Measurements from ENCODE around the gene PACS1. TPM values are rescaled to one million over a fixed set of nuclear protein-coding genes. Genes with fewer than 3 reads are reported as not detected.
A peak's percentile ranks its signal among the peaks of the same experiment; 100 is the strongest.
"Not testable (repeated sequence)": the region's sequence is repeated elsewhere in the genome, so short reads cannot be mapped to it uniquely, and the experiment has no call there.

Gene PACS1
- total RNA-seq (2014; rRNA removed) = 26.0 and 30.0 TPM in 2 replicates
- 52.3 TPM for polyA plus RNA-seq (2012)

DNA sequence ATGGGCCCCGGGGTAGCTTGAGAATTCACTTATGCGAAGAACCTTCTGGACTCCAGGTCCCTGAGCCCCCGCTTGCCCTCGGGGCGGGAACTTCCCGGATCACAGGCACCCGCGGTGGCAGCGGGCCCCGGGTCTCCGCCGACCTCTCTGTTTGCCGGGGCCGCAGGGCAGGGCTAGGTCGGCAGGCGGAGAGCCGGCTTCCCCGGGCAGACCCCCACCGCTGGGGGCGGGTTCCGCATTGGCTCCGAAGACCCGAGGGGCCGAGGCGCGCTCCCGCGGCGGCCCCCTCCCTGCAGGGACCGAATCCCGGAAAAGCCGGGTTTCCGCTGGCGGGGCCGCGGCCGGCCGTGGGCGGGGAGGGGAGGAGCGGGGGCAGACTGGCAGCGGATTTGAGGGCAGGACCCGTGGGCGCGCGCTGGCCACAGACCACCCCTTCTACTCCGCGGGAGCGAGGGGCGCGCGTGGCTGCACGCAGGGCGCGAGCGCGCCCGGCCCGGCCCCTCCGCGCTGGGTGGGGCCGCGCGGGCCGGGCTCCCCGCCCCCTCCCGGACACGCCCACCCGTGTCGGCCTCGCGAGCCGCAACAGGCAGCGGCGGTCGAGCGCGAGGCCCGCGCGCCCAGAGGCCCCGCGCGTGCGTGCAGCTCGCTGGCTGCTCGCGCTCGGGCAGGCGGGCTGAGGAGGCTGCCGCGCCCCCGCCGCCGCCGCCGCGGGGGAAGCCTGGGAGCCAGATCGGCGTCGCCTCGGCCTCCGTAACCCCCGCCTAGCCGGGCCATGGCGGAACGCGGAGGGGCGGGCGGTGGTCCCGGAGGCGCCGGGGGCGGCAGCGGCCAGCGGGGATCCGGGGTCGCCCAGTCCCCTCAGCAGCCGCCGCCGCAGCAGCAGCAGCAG lies at the start of gene PACS1:
TSS of gene PACS1 (plus strand) at position 558 of the 889 bp plus-strand sequence. CDS start at position 773, 215 bp downstream.
- DNase-seq (ENCODE audit: low read depth) = peak; percentile 81

DNA sequence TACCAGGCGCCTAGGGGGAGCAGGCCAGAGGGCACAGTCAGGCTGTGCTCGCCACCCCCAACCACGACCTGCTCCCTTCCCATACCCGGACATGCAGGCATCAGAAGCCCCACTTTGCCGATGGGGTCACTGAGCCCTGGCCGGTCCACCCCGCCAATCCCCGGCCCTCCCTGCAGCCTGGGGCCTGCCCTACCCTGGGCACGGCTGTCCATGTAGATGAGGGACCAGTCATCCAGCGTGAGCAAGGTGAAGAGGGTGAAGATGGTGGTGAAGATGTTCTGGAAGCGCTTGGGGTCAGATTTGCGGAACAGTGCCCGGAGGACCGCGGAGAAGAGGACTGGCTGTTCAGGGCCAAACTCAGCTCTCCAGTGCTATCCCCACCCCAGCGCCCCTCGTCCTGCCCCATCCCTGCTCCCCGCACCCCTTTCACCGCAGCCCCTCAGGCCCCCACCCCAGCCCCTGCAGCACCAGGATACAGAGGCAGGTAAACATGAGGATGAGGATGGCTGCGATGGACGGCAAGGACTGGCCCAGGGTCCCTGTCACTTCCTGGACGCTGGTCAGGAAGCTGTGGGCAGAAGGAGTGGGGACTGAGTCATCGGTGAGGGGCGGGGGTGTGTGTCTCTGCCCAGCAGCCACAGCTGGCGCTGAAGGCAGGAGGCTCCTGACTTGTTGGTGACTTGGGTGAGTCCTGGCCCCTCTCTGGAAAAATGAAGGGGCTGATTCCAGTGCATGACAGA lies 49.3 kb upstream of the PACS1 start:
- DNase-seq (ENCODE audit: low read depth) = peak; percentile 88

DNA sequence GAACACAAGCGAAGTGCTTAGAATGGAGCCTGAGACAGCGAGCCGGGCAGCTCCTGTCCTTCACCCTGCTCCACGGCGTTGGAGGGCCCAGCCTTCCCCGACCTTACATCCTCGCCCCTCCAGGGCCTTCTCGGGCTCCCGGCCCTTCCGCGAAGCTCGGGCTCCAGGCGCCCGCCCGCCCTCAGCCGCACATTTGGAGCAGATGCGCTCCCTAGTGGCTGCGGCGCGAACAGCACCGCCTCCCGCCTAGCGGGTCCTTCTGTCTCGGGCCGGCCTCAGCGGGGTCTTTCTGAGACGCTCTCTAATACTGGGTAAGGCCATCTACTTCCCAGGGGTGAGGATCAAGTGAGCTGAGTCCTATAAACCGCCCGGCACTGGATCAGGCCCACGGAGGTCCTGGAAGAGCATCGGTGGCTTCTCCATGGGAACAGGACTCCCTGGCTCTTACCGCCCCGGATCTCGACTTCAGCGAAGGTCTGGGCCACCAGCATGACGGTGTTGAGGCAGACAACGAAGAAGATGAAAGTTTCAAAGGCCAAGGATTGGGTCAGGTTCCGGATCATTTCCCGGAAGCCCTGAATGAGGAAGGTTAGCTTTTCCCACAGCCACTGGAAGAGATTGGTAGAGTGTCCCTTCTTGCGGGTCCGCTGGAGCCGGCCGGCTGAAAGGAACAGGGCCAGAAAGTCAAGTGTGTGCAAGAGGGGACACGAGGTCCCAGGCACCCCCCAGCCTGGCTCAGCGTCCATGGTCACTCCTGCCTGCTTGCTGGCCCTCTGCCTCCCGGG lies 47.5 kb upstream of the PACS1 start:
- peak; percentile 61 for DNase-seq (ENCODE audit: low read depth)

DNA sequence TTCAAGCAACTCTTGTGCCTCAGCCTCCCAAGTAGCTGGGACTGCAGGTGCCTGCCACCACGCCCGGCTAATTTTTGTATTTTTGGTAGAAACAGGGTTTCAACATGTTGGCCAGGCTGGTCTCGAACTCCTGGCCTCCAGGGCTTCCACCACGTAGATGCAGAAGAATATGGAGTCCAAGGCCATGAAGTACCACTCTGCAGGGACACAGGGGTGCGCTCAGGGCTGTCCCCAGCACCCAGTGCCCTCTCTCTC lies 47.0 kb upstream of the PACS1 start:
- not testable (repeated sequence) for DNase-seq (ENCODE audit: low read depth)

DNA sequence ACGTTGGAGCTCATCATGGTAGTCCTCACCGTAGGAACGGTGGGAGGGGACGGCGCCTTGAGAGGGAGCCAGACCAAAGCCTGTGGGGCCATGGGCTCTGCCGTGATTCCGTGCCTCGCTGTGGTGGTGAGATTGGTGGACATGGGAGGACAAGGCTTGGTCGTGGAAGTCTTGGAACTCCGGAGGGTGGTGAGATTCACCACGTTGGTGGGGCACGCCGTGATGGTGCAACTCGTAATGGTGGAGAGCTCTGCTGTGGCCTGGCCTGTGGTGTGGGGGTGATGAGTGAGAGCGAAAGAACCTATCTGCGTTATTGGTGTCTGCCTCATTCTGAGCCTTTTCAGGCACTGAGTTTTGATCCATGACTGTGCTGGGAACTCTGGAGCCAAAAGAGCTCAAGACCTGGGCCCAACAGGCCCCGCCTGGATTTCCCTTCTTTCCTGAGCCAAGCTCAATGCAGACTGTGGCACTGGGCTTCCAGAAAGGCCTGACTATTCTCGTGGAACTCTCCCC lies 44.0 kb upstream of the PACS1 start, which contains the start of gene CATSPER1:
TSS of gene CATSPER1 (minus strand) at position 463 of the 513 bp plus-strand sequence. CDS start at position 363, 100 bp downstream.
- no peak for DNase-seq (ENCODE audit: low read depth)

DNA sequence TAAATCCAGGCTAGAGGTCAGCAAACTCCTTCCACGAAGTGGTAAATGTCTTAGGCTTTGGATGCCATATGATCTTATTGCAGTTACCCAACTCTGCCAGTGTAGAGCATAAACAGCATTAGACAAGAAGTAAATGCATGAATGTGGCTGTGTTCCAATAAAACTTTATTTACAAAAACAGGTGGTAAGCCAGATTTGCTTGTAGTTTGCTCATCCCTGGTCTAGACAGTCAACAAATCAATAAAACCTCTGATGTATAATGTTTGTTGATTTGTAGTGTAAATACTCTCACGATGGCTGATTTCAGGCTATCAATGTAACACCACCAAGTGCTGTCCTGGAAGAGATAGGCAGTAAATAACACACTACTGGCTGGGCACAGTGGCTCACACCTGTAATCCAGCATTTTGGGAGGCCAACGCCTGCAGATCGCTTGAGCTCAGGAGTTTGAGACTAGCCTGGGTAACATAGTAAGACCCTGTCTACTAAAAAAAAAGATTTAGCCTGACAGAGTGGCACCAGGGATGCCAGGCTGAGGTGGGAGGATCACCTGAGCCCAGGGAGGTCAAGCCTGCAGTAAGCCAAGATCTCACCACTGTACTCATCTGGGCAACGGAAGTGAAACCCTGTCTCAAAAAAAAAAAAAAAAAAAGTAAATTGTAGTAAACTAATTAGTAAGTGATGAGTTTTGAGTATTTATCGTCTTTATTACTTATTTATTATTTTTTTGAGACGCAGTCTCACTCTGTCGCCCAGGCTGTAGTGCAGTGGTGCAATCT lies 36.9 kb upstream of the PACS1 start:
- DNase-seq (ENCODE audit: low read depth) = no peak

DNA sequence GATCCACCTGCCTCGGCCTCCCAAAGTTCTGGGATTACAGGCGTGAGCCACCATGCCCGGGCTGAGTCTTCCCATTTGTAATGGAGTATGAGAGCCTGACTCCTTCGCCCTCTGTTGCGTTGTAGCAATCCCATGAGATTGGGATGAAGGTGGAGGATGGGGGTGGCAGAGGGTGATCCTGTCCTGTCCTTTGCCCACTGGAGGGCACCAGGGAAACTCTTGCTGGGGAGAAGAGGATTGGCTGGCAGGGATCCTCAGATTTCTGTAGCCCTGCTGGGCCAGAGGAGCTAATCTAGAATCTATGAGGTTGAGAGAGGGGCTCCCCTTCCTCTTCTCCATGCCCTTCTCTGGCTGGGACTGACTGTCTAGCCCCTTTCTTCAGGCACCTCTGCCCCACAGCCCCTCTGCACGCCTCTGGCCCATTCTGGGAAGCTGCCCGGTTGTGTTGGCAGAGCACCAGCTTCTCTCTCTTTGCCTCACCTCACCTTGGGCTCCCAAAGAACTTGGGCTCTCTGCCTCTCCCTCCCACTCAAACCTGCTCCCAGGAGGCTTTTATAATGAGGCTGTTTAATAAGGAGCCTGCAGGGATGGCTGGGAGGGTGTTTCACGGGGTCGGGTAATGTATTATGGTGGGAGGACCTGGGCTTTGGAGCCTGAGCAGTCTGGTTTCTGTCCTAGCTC lies 34.3 kb upstream of the PACS1 start:
- DNase-seq (ENCODE audit: low read depth) = no peak

DNA sequence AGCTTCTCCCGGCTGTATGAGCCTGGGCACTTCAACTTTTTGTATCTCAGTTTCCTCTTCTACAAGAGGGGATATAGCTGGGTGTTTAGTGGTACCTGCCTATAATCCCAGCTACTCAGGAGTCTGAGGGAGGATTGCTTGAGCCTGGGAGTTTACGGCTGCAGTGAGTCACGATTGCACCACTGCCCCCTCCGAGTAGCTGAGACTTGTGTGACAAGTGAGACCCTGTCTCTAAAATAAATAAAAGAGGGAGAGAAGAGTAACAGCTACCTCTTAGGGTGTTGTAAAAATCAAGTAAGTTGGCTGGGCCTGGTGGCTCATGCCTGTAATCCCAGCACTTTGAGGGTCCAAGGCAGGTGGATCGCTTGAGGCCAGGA lies 33.8 kb upstream of the PACS1 start:
- DNase-seq (ENCODE audit: low read depth) = no peak

DNA sequence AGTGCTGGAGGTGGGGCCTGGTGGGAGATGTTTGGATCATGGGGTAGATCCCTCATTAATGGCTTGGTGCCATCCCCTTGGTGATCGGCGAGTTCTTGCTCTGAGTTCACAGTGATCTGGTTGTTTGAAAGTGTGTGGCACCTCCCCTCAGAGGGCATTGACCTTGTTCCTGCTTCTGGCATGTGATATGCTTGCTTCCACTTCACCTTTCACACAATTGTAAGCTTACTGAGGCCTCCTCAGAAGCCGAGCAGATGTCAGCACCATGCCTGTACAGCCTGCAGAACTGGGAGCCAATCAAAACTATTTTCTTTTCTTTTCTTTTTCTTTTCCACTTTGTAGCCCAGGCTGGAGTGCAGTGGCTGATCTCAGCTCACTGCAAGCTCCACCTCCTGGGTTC lies 32.7 kb upstream of the PACS1 start:
- DNase-seq (ENCODE audit: low read depth) = no peak

DNA sequence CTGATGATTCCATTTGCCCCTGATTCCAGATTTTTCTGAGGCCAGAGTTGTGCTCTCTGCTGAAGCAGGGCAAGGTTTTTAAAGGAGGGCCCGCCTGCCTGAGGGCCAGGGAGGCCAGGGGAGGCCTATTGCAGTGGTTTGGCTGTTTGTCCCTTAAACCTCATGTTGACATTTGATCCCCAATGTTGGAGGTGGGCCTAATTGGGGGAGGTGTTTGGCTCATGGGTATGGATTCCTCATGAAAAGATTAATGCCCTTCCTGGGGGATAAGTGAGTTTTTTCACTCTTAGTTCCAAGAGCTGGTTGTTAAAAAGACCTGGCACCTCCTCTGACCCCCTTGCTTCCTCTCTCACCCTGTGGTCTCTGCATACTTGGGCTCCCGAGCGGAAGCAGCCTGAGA lies 30.3 kb upstream of the PACS1 start:
- DNase-seq (ENCODE audit: low read depth) = no peak

DNA sequence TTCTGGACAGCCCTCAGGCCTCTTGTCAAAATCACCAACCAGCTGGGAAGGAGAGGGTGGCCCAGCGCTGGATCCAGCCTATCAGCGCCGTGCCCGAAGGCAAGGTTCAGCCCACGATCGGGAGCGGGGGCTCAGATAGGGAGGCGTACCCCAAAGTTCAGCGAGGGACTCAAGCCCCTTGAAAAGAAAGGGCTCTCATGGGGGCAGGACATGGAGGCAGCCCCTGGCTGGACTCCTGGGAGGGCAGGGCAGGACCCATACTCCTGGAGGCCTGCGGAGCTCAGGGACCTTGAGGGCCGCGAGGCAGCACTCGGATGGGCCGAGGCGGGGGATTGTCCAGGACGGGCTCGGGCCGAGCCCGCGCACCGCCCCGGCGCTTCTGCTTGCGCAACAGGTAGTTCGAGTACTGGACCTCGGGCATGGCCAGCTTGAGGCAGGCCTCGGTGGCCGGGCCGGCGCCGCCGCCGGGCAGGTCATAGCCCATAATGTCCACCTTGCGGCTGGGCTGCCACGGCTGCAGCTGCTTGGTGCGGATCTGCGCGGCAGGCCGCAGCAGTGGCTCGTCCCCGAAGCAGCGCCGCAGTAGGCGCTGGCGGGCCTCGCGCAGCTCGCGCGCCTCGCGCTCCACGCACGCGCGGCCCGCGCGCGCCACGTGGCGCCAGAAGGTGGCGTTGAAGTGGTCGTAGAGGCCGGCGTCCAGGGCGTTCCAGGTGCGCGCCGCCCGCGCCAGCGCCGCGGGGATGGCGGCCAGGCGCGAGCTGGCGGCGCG lies 27.7 kb upstream of the PACS1 start:
- no peak for DNase-seq (ENCODE audit: low read depth)

DNA sequence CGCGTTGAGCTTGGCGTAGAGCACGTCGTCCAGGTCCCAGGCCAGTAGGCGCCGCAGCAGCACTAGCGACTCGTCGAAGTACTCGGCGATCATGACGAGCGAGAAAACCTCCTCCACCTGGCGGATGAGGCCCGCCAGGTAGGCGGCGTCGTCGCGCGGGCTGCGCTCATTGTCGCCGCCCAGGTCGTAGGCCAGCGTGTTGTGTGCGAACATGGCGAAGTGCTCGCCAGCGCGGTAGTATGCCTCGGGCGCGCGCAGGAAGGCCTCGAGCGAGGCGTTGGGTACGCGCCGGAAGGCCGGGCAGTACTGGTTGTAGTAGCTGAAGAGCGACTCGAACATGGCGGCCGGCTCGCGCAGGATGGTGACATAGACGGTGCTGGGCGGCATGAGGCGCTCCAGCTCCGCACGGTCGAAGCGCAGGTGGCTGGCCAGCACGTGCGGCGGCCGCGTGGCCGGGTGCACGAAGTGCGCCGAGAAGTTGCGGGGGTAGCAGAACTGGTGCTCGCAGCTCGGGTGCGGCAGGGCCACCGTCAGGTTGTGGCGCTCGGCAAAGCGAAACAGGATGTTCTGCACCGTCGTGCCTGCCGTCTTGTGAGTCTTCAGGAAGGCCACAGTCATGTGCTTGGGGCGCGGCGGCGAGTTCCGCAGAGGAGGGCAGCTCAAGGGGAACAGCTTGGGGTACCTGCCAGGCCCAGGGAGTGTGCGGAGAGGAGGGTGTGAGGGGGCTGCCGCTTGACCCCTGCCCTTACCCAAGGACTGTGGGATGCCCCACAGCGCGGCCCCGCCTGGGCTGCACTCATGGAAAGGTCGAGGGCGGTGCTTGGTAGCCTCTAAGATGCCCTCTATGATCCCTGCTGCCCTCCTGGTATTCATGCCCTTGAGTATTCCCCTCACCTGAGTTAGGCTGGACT lies 26.8 kb upstream of the PACS1 start:
- DNase-seq (ENCODE audit: low read depth) = no peak

DNA sequence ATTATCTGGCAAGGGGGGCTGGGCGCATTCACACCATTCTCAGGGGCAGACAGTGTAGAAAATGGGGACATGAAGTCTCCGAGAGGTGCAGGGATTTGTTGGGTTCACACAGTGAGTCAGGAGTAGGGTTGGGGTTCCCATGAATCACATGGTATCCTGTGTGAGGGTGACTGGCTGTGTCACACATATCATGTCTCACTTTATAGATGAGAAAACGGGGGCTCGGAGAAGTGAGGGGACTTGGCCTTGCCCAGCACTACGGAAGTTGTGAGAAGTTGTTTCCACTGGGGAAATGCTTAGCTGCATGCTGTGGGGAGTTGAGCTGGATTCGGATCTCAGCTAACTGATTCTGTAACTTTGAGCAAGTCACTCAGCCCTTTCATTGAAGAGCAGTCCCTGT lies 25.3 kb upstream of the PACS1 start:
- DNase-seq (ENCODE audit: low read depth) = peak; percentile 32

DNA sequence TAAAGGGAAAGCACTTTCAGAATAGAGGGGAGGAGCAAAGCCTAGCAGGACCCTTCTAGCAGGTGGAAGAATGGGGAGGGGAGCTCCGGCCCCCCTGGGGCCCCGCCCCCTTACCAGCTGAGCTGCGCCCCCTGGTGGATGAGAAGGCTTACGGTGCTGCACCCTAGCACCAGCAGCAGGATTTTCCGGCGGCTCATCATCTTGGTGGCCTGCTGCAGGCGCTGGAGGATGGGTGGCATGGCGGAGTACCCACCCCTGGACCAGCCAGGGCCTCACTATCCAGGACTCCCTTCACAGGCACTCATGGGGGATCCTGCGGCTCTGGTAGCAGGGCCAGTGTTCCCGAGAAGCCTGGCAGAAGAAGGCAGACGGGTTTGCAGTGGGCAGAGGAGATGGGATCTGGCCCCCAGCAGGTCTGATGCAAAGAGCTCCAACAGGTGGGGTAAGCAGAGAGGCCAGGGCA lies 24.9 kb upstream of the PACS1 start:
- DNase-seq (ENCODE audit: low read depth) = peak; percentile 67

DNA sequence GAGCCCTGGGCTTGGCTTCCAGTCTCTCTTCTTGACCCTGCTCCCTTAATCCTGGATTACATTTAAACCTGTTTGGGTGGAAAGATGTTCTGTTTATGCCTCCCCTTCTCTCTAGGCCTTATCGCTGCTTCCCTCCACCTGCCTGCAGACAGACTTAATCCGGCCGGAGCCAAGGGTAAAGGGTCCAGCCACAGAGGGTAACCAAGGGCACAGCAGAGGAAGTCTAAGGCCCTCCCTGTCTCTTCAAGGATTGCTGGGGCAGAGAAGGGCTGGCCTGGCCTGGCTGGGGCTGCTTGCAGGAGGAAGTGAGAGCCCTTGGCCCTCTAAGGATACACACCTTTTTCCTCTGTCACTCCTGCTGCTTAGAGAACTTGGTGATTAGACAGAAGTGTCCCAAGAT lies 23.2 kb upstream of the PACS1 start:
- no peak for DNase-seq (ENCODE audit: low read depth)

DNA sequence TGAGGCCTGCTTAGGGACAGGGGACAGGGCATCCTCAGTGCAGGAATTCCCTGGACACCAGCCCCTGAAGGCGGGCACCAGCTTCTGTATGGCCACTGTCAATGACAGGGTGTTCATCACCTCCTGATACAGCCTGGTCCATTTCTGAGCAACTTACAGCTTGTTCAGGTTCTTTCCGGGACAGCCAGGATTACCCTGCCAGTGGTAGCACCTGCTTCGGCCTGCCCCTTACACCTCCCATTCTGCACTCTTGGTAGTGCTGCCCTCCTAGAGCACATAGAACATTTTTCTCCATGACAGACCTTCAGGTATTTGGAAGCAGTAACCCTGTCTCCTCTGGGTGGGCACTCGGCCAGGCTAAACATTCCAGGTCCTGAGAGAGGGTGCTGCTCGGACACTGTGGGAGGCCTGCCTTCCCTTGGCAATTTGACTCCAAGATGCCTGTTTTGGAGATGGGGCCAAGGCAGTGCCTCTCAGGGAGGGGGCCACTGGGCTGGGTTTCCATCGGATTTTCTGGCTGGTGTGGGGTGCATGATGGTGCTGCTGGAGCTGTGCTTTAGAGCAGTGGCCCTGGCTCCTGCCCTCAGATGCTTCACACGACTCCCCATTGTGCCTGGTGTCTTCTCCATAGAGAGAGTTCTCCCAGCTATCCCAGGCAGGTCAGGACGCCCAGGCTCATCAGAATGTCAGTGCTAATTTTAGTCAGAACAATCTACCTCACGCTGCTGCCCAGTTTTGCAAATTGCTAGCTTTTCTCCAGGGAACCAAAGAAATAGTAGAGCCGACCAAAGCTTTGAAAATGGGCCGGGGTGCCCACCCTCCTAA lies 22.3 kb upstream of the PACS1 start:
- no peak for DNase-seq (ENCODE audit: low read depth)

DNA sequence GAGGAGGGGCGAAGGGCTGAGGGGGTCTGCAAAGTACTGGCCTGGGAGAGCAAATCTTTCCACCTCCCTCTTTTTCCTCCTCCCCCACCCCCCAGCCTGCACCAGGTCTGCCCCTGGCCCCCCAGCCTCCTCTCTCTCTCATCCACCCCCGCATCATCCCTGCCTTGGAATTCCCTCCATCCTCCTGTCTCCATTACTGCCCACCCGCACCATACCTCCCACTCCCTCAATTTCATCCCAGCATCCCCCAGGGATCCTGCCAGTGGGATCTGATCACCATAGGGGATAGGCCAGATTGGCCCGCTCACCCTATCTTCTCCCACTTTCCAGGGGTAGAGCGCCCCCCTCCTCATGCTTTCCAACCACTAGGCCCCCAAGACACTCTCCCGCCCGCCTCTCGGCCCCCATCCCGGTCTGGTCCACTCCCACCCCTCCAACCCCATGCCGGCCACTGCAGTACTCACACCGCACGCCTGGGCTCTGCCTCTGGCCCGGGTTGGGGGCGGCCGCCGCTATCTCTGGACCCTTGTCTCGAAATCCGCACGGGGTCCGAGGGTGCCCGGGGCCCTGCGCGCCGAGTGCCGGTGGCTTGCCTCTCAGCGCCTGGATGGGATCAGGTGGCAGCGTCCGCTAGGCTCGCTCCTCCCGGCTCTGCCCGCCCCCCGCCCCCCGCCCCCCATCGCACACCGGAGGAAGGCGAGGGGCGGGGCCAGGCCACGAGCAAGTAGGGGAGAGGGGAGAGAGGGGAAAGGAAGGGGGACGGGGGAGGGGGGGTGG lies 21.3 kb upstream of the PACS1 start, which contains the start of gene GAL3ST3:
TSS of gene GAL3ST3 (minus strand) at position 615 of the 777 bp plus-strand sequence. CDS start 3,746 bp downstream, outside the sequence.
- no peak for DNase-seq (ENCODE audit: low read depth)

All from LHCN-M2 (cell line).